IMR-90 (cell line): ENCODE results near the gene IBA57. TPM values are rescaled to one million over a fixed set of nuclear protein-coding genes. Genes with fewer than 3 reads are reported as not detected.

Source experiments
- ATAC-seq: fragments of 200-7000 bp; cut with Tn5 transposase; 2 replicates; pipeline ENCODE4 v1.9.1; 2020; ENCODE audit warnings: low read depth, mild to moderate bottlenecking, moderate library complexity
- BruUV-seq: library from RNA; stranded (reverse); fragments of 400-500 nt; replicated peaks from 2 replicates; lab custom pipeline; 2021; lab: Mats Ljungman, UMichigan
- CTCF ChIA-PET: fragments of 300-600 bp; formaldehyde crosslinking; extraction: SDS; loops from one replicate; lab custom pipeline; 2021; ENCODE audit warnings: antibody characterized with exemption; lab: Yijun Ruan, JAX
- POLR2A ChIA-PET: fragments of 300-600 bp; sonication (Branson Sonifier 250); formaldehyde crosslinking; loops from one replicate; lab custom pipeline; 2022; ENCODE audit warnings: antibody characterized with exemption; ENCODE audit not compliant: unreplicated experiment; lab: Charles Lee
- DNase-seq: peaks from one replicate; pipeline ENCODE4 v3.0.0; 2013
- H2AFZ ChIP-seq: replicated peaks from 2 replicates; pipeline ENCODE3; 2013; ENCODE audit warnings: low read length, mild to moderate bottlenecking; ENCODE audit not compliant: poor library complexity
- H2AK5ac ChIP-seq: 2 replicates; pipeline ENCODE4 v1.6.1; 2013; ENCODE audit warnings: low read depth, low read length, inconsistent platforms
- H2AK9ac ChIP-seq: replicated peaks from 2 replicates; pipeline ENCODE3; 2013; ENCODE audit warnings: mild to moderate bottlenecking, low read depth, low read length, moderate library complexity; ENCODE audit not compliant: poor library complexity
- H2BK120ac ChIP-seq: 2 replicates; pipeline ENCODE4 v1.6.1; 2013; ENCODE audit warnings: low read depth, low read length, inconsistent platforms
- H2BK15ac ChIP-seq: 3 replicates; pipeline ENCODE4 v1.6.1; 2013; ENCODE audit warnings: low read depth, low read length, inconsistent platforms
- H2BK20ac ChIP-seq: 2 replicates; pipeline ENCODE4 v1.6.1; 2013; ENCODE audit warnings: low read depth, mild to moderate bottlenecking, inconsistent platforms, low read length, moderate library complexity
- H2BK5ac ChIP-seq: 2 replicates; pipeline ENCODE4 v1.6.1; 2013; ENCODE audit warnings: mild to moderate bottlenecking, low read depth, low read length, inconsistent platforms; ENCODE audit not compliant: poor library complexity, severe bottlenecking
- H3K14ac ChIP-seq: replicated peaks from 2 replicates; pipeline ENCODE4 v1.6.1; 2013; ENCODE audit warnings: low read depth, low read length, inconsistent platforms
- H3K18ac ChIP-seq: 2 replicates; pipeline ENCODE4 v1.6.1; 2013; ENCODE audit warnings: low read depth, low read length, control low read depth
- H3K23ac ChIP-seq: 2 replicates; pipeline ENCODE4 v1.6.1; 2013; ENCODE audit warnings: low read depth, low read length, inconsistent platforms
- H3K27ac ChIP-seq: 2 replicates; pipeline ENCODE4 v1.5.1; 2013; ENCODE audit warnings: mild to moderate bottlenecking, control low read depth, low read length; ENCODE audit not compliant: insufficient read depth
- H3K27me3 ChIP-seq: 2 replicates; pipeline ENCODE4 v1.6.1; 2013; ENCODE audit warnings: low read length; ENCODE audit not compliant: control insufficient read depth, insufficient read depth
- H3K36me3 ChIP-seq: 2 replicates; pipeline ENCODE4 v1.6.1; 2013; ENCODE audit warnings: low read length, mixed read lengths; ENCODE audit not compliant: control insufficient read depth, insufficient read depth
- H3K4ac ChIP-seq: 2 replicates; pipeline ENCODE4 v1.6.1; 2013; ENCODE audit warnings: low read depth, low read length, inconsistent platforms
- H3K4me1 ChIP-seq: 2 replicates; pipeline ENCODE4 v1.6.1; 2013; ENCODE audit warnings: low read length, mixed read lengths; ENCODE audit not compliant: control insufficient read depth, insufficient read depth
- H3K4me2 ChIP-seq: 2 replicates; pipeline ENCODE4 v1.6.1; 2013; ENCODE audit warnings: low read depth, mild to moderate bottlenecking, control low read depth, low read length, moderate library complexity
- H3K4me3 ChIP-seq: 2 replicates; pipeline ENCODE4 v1.5.1; 2013; ENCODE audit warnings: low read depth, mild to moderate bottlenecking, control low read depth, low read length, moderate library complexity; ENCODE audit not compliant: insufficient read depth
- H3K56ac ChIP-seq: 2 replicates; pipeline ENCODE4 v1.6.1; 2013; ENCODE audit warnings: low read length, inconsistent platforms; ENCODE audit not compliant: insufficient read depth; ENCODE audit errors: extremely low read depth
- H3K79me1 ChIP-seq, 2 experiments: 2 replicates each; pipeline ENCODE4 v1.6.1; 2013; ENCODE audit warnings: low read length in 2 of 2, inconsistent platforms in 1 of 2, low read depth in 1 of 2
- H3K9ac ChIP-seq: 2 replicates; pipeline ENCODE4 v1.6.1; 2013; ENCODE audit warnings: low read depth, low read length, control low read depth
- H3K9me1 ChIP-seq: 2 replicates; pipeline ENCODE4 v1.6.1; 2013; ENCODE audit warnings: low read length, inconsistent platforms; ENCODE audit not compliant: insufficient read depth
- H3K9me3 ChIP-seq: 2 replicates; pipeline ENCODE4 v1.6.1; 2013; ENCODE audit warnings: low read length; ENCODE audit not compliant: control insufficient read depth, insufficient read depth
- H4K20me1 ChIP-seq: 2 replicates; pipeline ENCODE4 v1.6.1; 2013; ENCODE audit warnings: low read length, inconsistent platforms; ENCODE audit not compliant: insufficient read depth
- H4K5ac ChIP-seq: 2 replicates; pipeline ENCODE4 v1.6.1; 2013; ENCODE audit warnings: mild to moderate bottlenecking, low read depth, low read length, control low read depth
- H4K8ac ChIP-seq, 2 experiments: 2 replicates each; pipeline ENCODE4 v1.6.1; 2013; ENCODE audit warnings: low read depth in 2 of 2, low read length in 2 of 2, control low read depth in 1 of 2, inconsistent platforms in 1 of 2
- H4K91ac ChIP-seq: 2 replicates; pipeline ENCODE4 v1.6.1; 2013; ENCODE audit warnings: low read depth, low read length, inconsistent platforms; ENCODE audit not compliant: insufficient read depth
- BHLHE40 ChIP-seq: fragments of 150-350 bp; IDR thresholded peaks from 2 replicates; pipeline ENCODE4 v1.6.1; 2016; ENCODE audit warnings: mild to moderate bottlenecking, low read depth, low read length
- CEBPB ChIP-seq: IDR thresholded peaks from 2 replicates; pipeline ENCODE4 v1.6.1; 2012; ENCODE audit warnings: low read depth, low read length, improper control_type of control experiment
- CHD1 ChIP-seq: IDR thresholded peaks from 2 replicates; pipeline ENCODE4 v1.6.1; 2012; ENCODE audit warnings: low read depth, low read length, improper control_type of control experiment
- FOS ChIP-seq: fragments of 150-350 bp; IDR thresholded peaks from 2 replicates; pipeline ENCODE4 v1.6.1; 2016; ENCODE audit warnings: low read depth, low read length
- MAFK ChIP-seq: IDR thresholded peaks from 2 replicates; pipeline ENCODE4 v1.6.1; 2012; ENCODE audit warnings: low read depth, low read length, improper control_type of control experiment
- MAZ ChIP-seq: IDR thresholded peaks from 2 replicates; pipeline ENCODE4 v1.6.1; 2012; ENCODE audit warnings: low read depth, mild to moderate bottlenecking, low read length, improper control_type of control experiment, moderate library complexity, borderline replicate concordance
- MXI1 ChIP-seq: IDR thresholded peaks from 2 replicates; pipeline ENCODE4 v1.6.1; 2012; ENCODE audit warnings: low read depth, mild to moderate bottlenecking, low read length, moderate library complexity, borderline replicate concordance
- NFE2L2 ChIP-seq: fragments of 150-350 bp; IDR thresholded peaks from 2 replicates; pipeline ENCODE4 v1.6.1; 2016; ENCODE audit warnings: low read depth, mild to moderate bottlenecking, low read length
- POLR2A ChIP-seq: IDR thresholded peaks from 2 replicates; pipeline ENCODE4 v1.6.1; 2012; ENCODE audit warnings: mild to moderate bottlenecking, low read depth, low read length
- RAD21 ChIP-seq: IDR thresholded peaks from 2 replicates; pipeline ENCODE4 v1.6.1; 2012; ENCODE audit warnings: low read length, improper control_type of control experiment
- RCOR1 ChIP-seq: IDR thresholded peaks from 2 replicates; pipeline ENCODE4 v1.6.1; 2012; ENCODE audit warnings: mild to moderate bottlenecking, low read length, improper control_type of control experiment; ENCODE audit not compliant: insufficient replicate concordance
- RFX5 ChIP-seq: IDR thresholded peaks from 2 replicates; pipeline ENCODE4 v1.8.0; 2012; ENCODE audit warnings: low read depth, mild to moderate bottlenecking, low read length, moderate library complexity
- SMC3 ChIP-seq: fragments of 150-350 bp; IDR thresholded peaks from 2 replicates; pipeline ENCODE4 v1.6.1; 2016; ENCODE audit warnings: low read depth, mild to moderate bottlenecking, antibody characterized with exemption, low read length, moderate library complexity
- WGBS, 2 experiments: methylation state at CpG; one replicate each; pipeline versions ENCODE4 v1.1.5 to v1.1.7; 2013; ENCODE audit warnings: missing lambda C conversion rate in 2 of 2; ENCODE audit not compliant: insufficient read length in 1 of 2; ENCODE audit errors: extremely low coverage in 2 of 2; 5-methylcytosine and 5-hydroxymethylcytosine counted together
- dilution Hi-C: fragments of 300-500 bp; cut with HindIII; formaldehyde crosslinking; loops from one replicate; pipeline ENCODE4 v1.14.3; 2018; ENCODE audit warnings: low sequenced_read_pairs; ENCODE audit not compliant: unreplicated experiment
- in situ Hi-C: fragments of 300-500 bp; cut with MboI; formaldehyde crosslinking; loops from 3 replicates; pipeline ENCODE4 v1.14.3; 2019; ENCODE audit warnings: low sequenced_read_pairs, inconsistent platforms, mixed read lengths
- intact Hi-C: fragments of 100-400 bp; cut with micrococcal nuclease; formaldehyde crosslinking; loops from 2 replicates; pipeline ENCODE4 v1.10.0; 2022
- polyA plus RNA-seq, 3 experiments: library from polyadenylated mRNA; depleted of rRNA; stranded (reverse); fragments of >200 nt; gene quantifications; 2 replicates each; pipeline ENCODE4 v1.2.3, GENCODE V29; 2012; ENCODE audit warnings: low replicate concordance in 1 of 3
- total RNA-seq: library from RNA; depleted of rRNA; stranded (reverse); fragments of >200 nt; gene quantifications from 2 replicates; pipeline ENCODE4 v1.2.3, GENCODE V29; 2012
- TF ChIP-seq, protein P1 (sequence below): fragments of 150-350 bp; IDR thresholded peaks from 2 replicates; pipeline ENCODE4 v1.6.1; 2017; ENCODE audit warnings: mild to moderate bottlenecking, antibody characterized with exemption, low read length, low read depth
- TF ChIP-seq, protein P2 (sequence below): conservative IDR thresholded peaks from 2 replicates; pipeline ENCODE4 v1.5.1; 2012; ENCODE audit warnings: mild to moderate bottlenecking, low read depth, low read length, improper control_type of control experiment

The IBA57 gene
- total and polyA plus RNA-seq, 2 of the 4 experiments (the other 2 are of a cell fraction), result 2.0 to 2.6 TPM

DNA sequence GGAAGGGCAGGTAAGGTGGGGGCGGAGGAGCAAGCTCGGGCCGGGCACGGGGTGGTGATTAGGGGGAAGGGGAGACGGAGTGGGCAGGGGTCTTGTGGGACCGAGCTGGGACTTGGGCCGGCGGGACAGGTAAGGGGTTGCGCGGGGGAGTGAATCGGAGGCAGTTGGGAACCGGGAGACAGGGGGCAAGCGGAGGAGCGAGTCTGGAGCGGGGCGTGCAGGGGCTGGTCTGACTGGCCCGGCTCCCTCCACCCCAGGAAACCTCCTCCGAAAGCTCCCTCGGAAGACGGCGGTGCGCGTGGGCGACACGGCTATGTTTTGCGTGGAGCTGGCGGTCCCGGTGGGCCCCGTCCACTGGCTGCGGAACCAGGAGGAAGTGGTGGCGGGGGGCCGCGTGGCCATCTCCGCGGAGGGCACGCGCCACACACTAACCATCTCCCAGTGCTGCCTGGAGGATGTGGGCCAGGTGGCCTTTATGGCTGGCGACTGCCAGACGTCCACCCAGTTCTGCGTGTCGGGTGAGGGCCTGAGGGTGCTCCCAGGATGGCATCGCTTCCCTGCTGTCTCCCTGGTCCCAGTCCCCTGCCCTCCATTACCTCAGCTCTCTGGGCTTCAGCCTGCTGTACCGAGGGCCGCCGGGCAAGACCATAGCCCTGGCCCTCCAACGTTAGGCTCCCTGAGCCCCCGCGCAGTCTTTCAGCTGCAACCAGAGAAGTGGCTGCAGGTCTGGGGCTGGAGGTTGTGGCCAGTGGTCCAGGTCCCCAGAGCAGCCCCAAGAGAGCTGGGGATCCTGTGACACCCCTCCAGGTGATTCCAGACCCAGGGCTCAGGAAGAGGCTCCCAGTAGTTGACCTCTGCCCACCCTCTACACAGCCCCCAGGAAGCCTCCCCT is 48.6 kb downstream of the IBA57 start:
- Histone ChIP-seq H3K14ac (no peak overlapping the region), H3K9ac (peak overlapping the region; percentile 57; the same call in 1 of the 2 replicates), H4K8ac (peak overlapping the region in 1 of 2 experiments; percentile 54; a peak in 3 of 4 replicates), H2BK20ac (no peak overlapping the region), H3K4me2 (peak overlapping the region; percentile 61), H2AK5ac (peak overlapping the region; percentile 59; the same call in 1 of the 2 replicates), H3K36me3 (peaks cover 22% of the 10 kb centered on the region; the same call in 1 of the 2 replicates), H4K20me1 (peaks cover 5% of the 10 kb centered on the region; the same call in 1 of the 2 replicates), H3K27ac (peak overlapping the region; percentile 36; the same call in 1 of the 2 replicates), H3K27me3 (no peaks in the 10 kb centered on the region; the same call in 1 of the 2 replicates), H3K4me3 (peak overlapping the region; percentile 48), H3K23ac (peak overlapping the region; percentile 24; the same call in 1 of the 2 replicates), H3K4ac (peak overlapping the region; percentile 40), H3K18ac (peak overlapping the region; percentile 26; the same call in 1 of the 2 replicates), H2BK5ac (no peak overlapping the region), H4K5ac (no peak overlapping the region), H3K9me1 (peaks cover 4% of the 10 kb centered on the region; the same call in 1 of the 2 replicates), H2AFZ (peak overlapping the region; percentile 87), H2BK15ac (no peak overlapping the region), H4K91ac (peak overlapping the region; percentile 33; the same call in 1 of the 2 replicates), H2AK9ac (peak overlapping the region; percentile 95), H2BK120ac (no peak overlapping the region), H3K56ac (no peak overlapping the region), H3K79me1 (peaks cover 0 to 13% of the 10 kb centered on the region in 2 experiments; a peak in 2 of 4 replicates), H3K4me1 (peaks cover 10% of the 10 kb centered on the region; the same call in 1 of the 2 replicates), H3K9me3 (no peaks in the 10 kb centered on the region)
- BruUV-seq, result no TSS peak
- in situ Hi-C loops, result no loop called here
- no peak for DNase-seq
- WGBS, 2 experiments, result 37% methylated on average over 18 of the region's 48 CpGs; no CpG with 5 or more reads in 1 of the 2 experiments
- dilution Hi-C loops, result no loop called here
- ChIA-PET POLR2A (interaction anchor here (0.5 kb wide), 1 partner anchor 449 kb away, joined by 5 read pairs; no protein-coding TSS in a partner anchor), CTCF (interaction anchor here (0.7 kb wide), 1 partner anchor 189 kb away, joined by 3 read pairs; no protein-coding TSS in a partner anchor)
- intact Hi-C loops, result loop anchor here (1.0 to 5.0 kb wide), 4 partner anchors 52 to 243 kb away; partner anchors contain the start of gene TRIM11
- no peak for ATAC-seq
- TF ChIP-seq CEBPB (no peak), POLR2A (no peak), CHD1 (no peak), SMC3 (no peak), NFE2L2 (no peak), MAFK (no peak), RAD21 (no peak), MXI1 (no peak), MAZ (no peak), RFX5 (no peak), RCOR1 (no peak), BHLHE40 (no peak), FOS (no peak)
- TF ChIP-seq, protein P1, sequence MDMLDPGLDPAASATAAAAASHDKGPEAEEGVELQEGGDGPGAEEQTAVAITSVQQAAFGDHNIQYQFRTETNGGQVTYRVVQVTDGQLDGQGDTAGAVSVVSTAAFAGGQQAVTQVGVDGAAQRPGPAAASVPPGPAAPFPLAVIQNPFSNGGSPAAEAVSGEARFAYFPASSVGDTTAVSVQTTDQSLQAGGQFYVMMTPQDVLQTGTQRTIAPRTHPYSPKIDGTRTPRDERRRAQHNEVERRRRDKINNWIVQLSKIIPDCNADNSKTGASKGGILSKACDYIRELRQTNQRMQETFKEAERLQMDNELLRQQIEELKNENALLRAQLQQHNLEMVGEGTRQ, result no peak
- TF ChIP-seq, protein P2, sequence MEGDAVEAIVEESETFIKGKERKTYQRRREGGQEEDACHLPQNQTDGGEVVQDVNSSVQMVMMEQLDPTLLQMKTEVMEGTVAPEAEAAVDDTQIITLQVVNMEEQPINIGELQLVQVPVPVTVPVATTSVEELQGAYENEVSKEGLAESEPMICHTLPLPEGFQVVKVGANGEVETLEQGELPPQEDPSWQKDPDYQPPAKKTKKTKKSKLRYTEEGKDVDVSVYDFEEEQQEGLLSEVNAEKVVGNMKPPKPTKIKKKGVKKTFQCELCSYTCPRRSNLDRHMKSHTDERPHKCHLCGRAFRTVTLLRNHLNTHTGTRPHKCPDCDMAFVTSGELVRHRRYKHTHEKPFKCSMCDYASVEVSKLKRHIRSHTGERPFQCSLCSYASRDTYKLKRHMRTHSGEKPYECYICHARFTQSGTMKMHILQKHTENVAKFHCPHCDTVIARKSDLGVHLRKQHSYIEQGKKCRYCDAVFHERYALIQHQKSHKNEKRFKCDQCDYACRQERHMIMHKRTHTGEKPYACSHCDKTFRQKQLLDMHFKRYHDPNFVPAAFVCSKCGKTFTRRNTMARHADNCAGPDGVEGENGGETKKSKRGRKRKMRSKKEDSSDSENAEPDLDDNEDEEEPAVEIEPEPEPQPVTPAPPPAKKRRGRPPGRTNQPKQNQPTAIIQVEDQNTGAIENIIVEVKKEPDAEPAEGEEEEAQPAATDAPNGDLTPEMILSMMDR, result no peak
